ENCODE measurements around the gene CADPS2.

Gene CADPS2

GRCh38 chr7:122306320-122307227, 579.7 kb downstream of the CADPS2 start:
- Histone ChIP-seq H3K9ac (ENCODE audit: low read length) (no peak overlapping the region), H3K36me3 (ENCODE audit: low read length) (no peaks in the 10 kb centered on the region), H4K20me1 (ENCODE audit: low read depth, low read length) (no peaks in the 10 kb centered on the region), H3K79me2 (ENCODE audit: insufficient read depth, low read length) (no peaks in the 10 kb centered on the region), H3F3A (ENCODE audit: insufficient read depth) (no peaks in the 10 kb centered on the region), H3K9me2 (replicated peaks; ENCODE audit: insufficient read depth, low read length) (no peaks in the 10 kb centered on the region), H3K27ac (ENCODE audit: low read depth, low read length) (no peak overlapping the region), H3K4me3 (ENCODE audit: insufficient read depth, low read length, poor library complexity, severe bottlenecking) (no peak overlapping the region), H2AFZ (ENCODE audit: low read depth, low read length, severe bottlenecking) (no peak overlapping the region), H3K4me2 (ENCODE audit: low read depth, low read length, poor library complexity, severe bottlenecking) (no peak overlapping the region), H3K9me3 (ENCODE audit: insufficient read depth, low read length) (no peaks in the 10 kb centered on the region), H3K27me3 (ENCODE audit: low read length) (no peaks in the 10 kb centered on the region)
- no peak for TF ChIP-seq EZH2phosphoT487 (conservative IDR thresholded peaks at IDR 0.05; ENCODE audit: low read length)
- TF ChIP-seq CTCF (IDR thresholded peaks at IDR 0.05; ENCODE audit: insufficient read depth, low read length, poor library complexity, severe bottlenecking): no peak

GRCh38 chr7:122305475-122306319, 580.6 kb downstream of the CADPS2 start:
- no peaks in the 10 kb centered on the region for H3K9me2 ChIP-seq (replicated peaks; ENCODE audit: insufficient read depth, low read length)
- no peaks in the 10 kb centered on the region for H3K79me2 ChIP-seq (ENCODE audit: insufficient read depth, low read length)
- no peak overlapping the region for H3K4me3 ChIP-seq (ENCODE audit: insufficient read depth, low read length, poor library complexity, severe bottlenecking)
- no peak overlapping the region for H3K27ac ChIP-seq (ENCODE audit: low read depth, low read length)
- H3F3A ChIP-seq (ENCODE audit: insufficient read depth): no peaks in the 10 kb centered on the region
- no peaks in the 10 kb centered on the region for H3K27me3 ChIP-seq (ENCODE audit: low read length)
- H3K9ac ChIP-seq (ENCODE audit: low read length): no peak overlapping the region
- H3K9me3 ChIP-seq (ENCODE audit: insufficient read depth, low read length): no peaks in the 10 kb centered on the region
- no peak overlapping the region for H2AFZ ChIP-seq (ENCODE audit: low read depth, low read length, severe bottlenecking)
- TF ChIP-seq CTCF (IDR thresholded peaks at IDR 0.05; ENCODE audit: insufficient read depth, low read length, poor library complexity, severe bottlenecking) (no peak), EZH2phosphoT487 (conservative IDR thresholded peaks at IDR 0.05; ENCODE audit: low read length) (no peak)
- no peaks in the 10 kb centered on the region for H4K20me1 ChIP-seq (ENCODE audit: low read depth, low read length)
- H3K4me2 ChIP-seq (ENCODE audit: low read depth, low read length, poor library complexity, severe bottlenecking): no peak overlapping the region
- no peaks in the 10 kb centered on the region for H3K36me3 ChIP-seq (ENCODE audit: low read length)

- no peaks in the 10 kb centered on the region for H3F3A ChIP-seq (ENCODE audit: insufficient read depth)
- H3K9me3 ChIP-seq (ENCODE audit: insufficient read depth, low read length): no peaks in the 10 kb centered on the region
- H3K27ac ChIP-seq (ENCODE audit: low read depth, low read length): no peak overlapping the region
- H4K20me1 ChIP-seq (ENCODE audit: low read depth, low read length): no peaks in the 10 kb centered on the region
- H2AFZ ChIP-seq (ENCODE audit: low read depth, low read length, severe bottlenecking): no peak overlapping the region
- no peak overlapping the region for H3K4me2 ChIP-seq (ENCODE audit: low read depth, low read length, poor library complexity, severe bottlenecking)
- no peaks in the 10 kb centered on the region for H3K27me3 ChIP-seq (ENCODE audit: low read length)
- no peak overlapping the region for H3K4me3 ChIP-seq (ENCODE audit: insufficient read depth, low read length, poor library complexity, severe bottlenecking)
- H3K9me2 ChIP-seq (replicated peaks; ENCODE audit: insufficient read depth, low read length): no peaks in the 10 kb centered on the region
- no peak overlapping the region for H3K9ac ChIP-seq (ENCODE audit: low read length)
- H3K36me3 ChIP-seq (ENCODE audit: low read length): no peaks in the 10 kb centered on the region
- H3K79me2 ChIP-seq (ENCODE audit: insufficient read depth, low read length): no peaks in the 10 kb centered on the region
- TF ChIP-seq EZH2phosphoT487 (conservative IDR thresholded peaks at IDR 0.05; ENCODE audit: low read length): no peak
- TF ChIP-seq CTCF (IDR thresholded peaks at IDR 0.05; ENCODE audit: insufficient read depth, low read length, poor library complexity, severe bottlenecking): no peak
Observed at GRCh38 chr7:122304996-122305421, 581.3 kb downstream of the CADPS2 start.
